Ramos (cell line): Measurements from ENCODE around the gene ZNF775.

Experiments
- in situ Hi-C: fragments of 300-500 bp; cut with MboI; formaldehyde crosslinking; loops from one replicate; pipeline ENCODE4 v1.14.3; 2022; ENCODE audit warnings: low sequenced_read_pairs; ENCODE audit not compliant: unreplicated experiment

ZNF775 gene

DNA sequence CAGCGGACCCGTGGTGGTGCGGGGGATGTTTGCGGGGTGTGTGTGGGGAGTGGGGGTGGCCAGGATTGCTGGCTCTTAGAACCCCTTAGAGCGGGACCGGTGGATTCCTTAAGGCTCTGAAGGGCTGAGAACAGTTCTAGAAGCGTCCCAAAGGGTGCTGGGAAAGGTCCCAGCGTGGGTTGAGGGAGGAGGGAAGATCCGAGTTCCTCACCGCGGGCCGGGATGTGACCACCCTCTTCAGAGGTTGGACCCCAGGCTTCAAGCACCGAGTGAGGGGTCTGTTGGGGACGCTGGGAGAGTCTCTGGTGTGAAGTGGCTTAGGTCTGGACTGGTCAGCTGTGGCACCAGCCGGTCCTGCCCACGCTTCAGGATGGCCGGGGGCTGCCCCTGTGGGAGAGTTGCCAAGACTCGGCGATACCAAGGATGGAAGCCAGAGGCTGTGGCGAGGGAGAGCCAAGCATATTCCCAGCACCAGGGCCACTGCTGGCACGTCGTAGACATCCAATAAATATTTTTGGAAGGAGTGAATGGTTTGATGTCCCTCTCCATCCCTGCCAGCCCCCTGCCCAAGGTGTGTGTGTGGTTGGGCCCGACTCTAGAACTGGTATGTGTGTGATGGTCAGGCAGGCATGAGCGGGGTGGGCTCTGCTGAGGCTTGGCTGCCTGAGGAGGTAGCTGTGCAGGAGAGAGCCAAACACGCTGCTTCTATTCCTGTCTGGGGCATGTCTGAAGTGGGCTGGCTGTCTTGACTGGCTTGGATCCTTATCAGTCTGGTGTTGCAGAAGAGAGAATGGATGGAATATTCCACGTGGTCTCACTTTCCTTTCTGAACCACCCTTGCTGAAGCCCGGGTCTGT, 19.2 kb downstream of the ZNF775 start:
- in situ Hi-C loops = no loop called here

DNA sequence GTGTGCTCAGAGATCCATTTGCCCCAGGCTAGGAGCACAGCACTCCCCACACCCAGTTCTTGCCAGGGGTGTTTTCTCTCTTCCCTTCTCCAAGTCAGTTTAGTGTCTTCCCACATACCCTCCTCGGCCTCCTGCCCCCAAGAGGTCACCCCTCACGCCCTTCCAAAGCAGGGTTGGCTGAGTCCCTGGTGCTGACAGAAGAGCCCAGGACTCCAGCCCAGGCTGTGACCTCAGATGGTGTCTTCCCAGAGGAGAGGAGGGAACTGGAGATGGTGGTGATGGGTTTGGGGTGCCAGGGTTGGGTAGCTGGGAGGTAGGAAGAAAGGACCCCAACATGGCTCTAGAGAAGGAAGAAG, 19.8 kb downstream of the ZNF775 start:
- in situ Hi-C loops = no loop called here

DNA sequence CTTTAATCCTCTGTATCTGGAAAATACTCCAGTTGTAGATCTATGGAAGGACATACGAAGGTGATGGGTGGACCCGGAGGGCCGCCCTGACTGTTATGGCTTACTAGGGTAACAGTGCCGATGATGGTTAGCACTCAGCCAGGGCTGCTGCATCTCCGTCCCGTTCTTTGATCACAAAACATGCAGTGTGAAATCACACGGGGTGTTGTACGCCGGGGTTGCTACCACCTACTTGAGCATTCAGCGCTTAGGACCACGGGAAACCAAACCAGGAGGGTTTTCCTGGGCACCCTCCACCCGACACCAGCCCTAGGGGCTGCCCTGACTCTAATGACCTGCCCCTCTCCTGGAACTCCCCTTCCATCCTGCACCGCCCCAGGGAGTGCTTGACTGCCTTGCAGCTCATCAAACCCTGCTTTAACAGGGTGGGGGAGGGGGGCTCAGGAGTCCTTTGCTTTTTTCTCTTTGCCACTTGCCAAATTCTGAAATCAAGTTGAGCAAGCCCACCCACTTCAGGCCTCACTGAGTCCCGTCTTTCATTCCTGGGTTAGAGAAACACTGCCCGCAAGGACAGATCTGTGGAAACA, 20.4 kb downstream of the ZNF775 start:
- in situ Hi-C loops = no loop called here

DNA sequence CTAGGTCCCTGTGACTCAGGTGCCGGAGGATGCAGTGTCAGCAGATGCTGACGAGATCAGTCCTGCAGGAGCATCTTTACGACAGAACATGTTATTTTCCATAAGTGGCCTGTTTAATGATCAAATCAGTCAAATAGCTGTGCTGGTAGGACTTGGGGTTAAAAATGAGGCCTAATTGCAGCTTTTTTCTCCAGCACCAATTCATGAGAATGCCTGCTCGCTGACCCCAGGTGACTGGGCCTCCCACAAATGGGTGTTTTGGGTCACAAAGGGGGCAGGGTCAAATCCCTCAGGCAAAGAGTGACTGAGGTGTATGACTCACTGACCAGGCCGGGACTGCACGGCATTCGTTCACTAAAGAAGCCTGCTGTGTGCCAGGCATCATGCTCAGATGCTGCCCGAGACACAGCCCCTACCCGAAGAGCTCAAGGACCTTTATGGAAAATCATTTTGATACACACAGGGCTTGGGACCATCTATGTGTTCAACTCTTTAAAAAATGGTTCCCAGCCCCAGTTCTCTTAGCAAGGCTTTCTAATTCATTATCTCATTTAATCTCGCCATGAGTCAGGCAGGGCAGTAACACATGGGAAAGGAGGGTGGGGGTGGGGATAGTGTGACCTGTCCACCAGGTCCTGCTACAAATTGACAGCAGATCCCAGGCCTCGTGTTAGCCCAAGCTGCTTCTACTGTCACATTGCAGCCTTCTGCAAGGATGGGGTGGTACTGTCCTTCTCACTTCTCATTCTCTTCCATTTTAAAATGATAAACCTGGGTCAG, 21.1 kb downstream of the ZNF775 start:
- in situ Hi-C loops = no loop called here

DNA sequence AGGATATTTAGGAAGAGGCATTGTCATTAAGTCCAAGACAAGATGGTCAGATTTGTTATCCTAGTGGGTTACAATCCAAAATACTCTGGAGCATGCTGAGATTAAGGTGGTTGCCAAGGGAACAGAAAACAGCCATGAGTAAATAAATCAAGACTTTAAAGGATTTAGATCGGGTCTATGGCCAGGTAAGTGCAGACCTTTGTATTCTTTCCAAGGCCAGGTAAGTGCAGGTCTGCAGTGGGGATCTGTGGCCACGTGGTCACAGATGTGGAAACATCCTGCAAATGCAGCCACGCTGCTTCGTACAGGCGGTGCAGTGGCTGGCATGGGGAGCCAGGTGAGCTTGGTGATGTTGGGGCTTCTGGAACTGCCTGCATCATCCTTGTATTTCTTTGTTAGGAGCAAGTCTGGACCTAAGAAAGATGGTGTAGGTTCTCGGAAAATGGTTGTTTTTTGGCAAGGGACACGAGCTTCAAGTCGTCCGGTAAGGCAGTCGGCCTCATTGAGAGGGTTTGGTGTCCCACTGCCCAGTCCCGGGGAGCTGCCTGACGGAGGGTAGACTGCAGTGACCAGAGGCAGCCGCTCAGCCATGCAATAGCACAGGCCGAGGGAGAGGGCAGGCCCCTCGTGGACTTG, 21.8 kb downstream of the ZNF775 start:
- in situ Hi-C loops = no loop called here

DNA sequence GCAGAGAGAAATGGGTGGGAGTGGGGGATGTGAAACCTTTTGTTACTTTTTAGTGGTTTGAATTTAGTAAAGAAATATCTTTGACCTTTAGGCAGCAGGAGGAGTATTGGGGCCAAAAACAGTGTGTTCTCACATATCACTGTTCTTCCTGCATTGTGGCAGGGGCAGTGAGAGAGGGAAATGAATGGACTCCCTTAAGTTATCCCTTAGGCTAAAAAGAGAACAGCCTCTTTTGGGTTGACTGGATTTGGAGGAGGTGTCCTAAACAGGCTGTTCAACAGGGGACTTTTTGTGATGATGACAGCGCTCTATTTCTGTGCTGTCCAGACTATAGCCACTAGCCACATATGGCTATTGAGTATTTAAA, 22.3 kb downstream of the ZNF775 start:
- in situ Hi-C loops = no loop called here

DNA sequence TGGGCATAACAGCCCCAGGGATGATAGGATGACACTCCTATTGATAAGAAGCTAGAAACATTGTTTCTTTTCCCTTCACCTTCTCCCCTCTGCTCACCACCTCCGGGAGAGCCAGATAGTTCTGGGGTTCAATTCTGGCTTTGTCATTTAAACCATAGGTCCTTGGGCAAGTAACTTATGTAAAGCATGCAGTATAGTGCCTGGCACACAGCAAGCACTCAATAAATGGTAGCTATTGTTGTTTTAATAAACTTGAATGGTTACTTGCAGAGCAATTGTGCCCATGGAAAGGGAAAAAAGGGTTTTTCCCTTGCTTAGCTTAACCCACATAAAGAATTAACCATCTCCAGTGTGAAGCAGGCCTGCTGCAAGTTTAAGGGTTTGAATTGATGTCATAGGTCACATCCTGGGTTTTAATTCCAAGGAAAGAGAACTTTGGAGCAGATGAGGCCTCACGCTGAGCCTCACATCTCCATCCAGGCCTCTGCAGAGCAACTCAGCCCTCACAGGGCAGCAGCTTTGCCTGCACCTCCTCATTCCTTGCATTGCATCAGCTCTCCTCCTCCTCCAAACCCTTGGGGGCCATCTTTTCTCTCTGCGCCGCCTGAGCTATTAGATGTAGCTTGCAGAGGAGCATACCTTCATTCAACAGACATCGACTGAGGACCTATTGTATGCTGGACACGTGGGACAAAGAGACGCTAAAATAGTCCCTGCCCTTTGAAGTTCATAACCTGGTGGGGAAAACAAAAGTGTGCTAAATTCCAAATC, 22.9 kb downstream of the ZNF775 start:
- in situ Hi-C loops = no loop called here

DNA sequence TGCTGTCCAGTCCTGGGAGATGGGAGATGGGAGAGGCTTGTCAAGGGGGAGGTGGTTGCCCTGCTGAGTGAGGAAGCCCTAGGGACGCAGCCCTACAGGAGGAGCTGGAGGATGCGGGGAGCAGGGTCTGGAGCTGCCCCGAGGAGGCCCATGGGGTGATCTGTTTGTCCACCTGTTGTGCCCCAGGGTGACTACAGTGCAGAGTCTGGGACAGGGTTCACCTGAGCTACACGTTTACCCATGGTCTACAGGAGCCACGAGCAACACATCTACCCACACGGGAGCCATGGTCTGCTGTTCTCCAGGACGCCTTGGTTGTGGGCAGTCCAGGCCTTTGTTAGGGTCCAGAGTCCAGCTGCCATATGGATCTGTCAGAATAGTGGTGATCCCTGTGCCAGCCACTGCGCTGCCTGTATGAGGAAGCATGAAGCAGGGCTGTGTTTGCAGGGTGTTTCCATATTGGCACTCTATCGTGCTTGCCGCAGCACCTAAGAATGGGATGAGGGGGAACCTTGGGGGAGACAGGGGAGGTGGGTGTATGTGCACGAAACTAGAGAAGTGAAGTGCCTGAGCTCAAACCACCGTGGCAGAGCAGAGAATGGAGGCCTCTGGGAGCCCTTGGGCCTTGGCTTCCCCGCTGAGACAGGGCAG, 23.7 kb downstream of the ZNF775 start:
- in situ Hi-C loops = no loop called here

DNA sequence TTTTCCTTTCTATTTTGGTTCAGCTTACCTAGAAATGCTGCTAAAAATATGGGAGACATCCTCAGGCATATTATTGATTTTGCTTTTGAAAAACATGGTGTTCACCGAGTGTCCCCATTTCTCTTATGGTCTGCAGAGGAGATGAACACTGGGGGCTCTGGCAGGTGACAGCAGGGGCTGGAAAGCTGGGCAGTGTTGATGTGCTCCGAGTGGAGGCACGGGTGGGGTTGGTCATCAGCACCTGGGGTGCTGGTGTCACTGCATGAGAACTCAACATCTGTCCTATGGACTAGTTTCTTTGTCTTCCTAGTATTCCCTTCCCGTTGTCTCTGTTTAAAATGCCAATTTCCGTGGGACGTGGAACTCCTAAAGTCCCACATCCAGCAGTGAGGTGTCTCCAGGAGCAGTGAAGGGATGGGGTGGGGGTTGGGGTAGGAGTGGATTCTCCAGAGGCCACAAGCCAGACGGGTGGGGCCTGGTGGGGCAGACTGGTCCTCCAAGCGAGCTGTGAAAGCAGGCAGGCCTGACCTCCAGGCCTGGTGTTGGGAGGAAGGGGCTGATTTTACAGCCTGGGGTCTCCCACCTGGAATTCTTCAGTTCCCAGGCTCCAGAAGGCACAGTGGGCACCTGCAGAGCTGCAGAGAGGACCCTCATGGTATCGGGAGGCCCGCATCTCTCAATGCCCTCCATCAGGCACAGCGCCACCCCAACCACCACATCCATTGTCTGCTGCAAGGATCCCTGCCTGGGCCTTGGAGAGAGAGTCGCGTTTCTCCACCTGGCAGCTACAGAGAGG, 24.4 kb downstream of the ZNF775 start:
- in situ Hi-C loops = no loop called here

DNA sequence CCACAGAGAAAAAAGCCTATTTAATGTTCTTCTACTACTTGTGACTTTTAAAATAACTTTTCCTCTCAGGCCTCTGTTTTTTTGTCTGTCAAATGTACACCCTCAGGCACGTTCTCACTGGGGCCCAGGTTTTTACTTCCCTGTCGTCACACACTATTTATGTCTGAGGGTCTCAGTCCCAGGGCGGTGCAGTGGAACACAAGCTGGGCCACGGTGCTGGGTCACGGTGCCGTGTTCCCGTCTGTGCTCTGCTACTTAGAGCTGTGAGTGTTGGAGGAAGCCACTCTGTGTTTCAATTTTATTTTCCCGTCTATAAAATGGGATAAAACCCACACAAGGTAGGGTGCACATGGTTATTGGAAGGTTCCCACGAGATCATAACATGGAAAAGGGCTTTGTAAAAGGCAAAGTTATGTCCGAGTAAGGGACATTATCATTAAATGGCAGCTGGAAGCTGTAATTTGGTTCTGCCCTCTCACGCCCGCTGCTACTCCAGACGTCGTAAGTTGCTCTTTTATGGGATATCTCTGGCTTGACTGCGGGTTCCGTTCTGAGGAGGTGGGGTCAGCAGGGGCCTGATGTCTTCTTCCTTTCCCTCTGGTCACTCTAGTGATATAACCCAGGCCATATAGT, 25.2 kb downstream of the ZNF775 start:
- in situ Hi-C loops = no loop called here

DNA sequence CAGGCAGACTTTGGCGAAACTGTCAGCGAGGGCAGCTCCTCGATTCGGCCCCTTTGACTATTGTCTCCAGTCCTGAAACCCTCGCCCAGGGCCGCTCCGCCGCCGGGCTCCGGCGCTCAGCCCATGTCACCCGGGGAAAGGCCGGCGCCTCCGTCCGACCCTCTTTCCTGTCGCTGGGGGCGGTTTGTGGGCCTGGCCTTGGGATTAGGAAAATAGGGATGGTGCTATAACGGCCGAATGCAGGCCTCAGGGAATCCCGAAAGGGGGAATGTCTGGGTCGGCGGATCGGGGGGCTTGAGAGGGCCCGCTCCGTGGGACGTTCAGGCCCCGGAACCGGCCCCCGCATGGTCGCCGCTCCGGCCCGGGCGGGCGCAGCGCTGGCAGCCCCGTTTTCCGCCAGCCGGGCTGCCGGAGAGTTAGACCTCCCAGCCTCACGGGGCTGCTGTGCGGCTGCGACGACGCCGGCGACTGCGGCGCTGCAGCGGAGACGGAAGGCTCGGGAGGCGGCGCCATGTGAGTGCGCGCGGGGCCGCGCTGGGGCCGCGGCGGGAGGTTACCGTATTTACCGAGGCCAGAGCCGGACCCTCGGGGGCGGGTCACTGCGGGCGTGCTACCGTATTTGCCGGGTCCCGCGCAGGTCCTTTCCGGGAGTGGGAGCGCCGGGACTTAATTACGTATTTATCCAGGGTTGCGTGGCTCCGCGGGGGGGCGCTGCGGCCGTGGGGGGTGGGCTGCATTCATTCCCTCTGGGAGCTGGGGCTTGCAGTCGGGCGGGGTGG, 25.9 kb downstream of the ZNF775 start:
- in situ Hi-C loops = no loop called here

DNA sequence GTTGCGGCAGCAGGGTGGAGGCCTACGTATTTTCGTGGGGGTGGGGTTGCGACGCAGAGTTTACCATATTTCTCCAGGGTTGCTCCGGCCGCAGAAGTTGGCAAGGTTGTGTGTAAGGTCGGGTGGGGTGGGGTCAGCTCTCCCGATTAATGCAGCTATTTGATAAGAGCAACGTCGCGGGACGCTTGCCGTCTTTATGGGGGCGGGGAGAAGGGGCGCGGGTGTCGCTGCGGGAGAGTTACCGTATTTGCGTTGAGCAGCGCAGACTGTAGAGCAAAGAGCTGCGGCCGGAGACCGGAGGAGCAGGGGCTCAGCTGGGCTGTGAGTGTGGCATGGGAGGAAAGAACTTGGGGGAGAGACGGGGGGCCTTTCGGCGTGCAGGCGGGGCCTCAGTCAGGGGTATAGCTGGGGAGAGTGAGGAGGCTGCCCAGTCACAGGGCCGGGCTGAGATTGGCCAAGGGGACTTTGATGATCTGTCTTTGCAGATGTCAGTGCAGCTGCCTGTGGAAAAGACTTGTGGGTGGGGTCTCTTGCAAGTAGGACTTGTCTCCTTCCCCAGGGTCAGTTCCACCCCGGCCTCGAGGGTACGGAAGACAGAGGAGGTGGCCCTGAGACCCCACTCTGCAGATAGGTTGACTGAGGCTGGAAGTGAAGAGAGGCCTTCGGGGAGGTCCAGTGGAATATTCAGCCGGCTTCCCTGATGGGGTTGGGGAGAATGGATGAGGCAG, 26.6 kb downstream of the ZNF775 start:
- in situ Hi-C loops = no loop called here

DNA sequence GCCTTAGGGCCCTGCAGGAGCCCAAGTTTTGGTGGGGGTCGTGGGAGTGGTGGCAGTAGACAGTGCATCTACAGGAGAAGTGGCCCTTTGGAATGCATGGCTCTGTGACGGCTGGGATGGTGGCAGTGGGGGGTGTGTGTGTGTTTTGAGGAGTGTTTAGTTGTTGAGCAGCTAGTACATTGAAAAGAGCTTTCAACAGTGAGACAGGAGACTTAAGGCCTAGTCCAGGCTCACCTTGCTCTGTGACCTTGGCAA, 27.1 kb downstream of the ZNF775 start:
- in situ Hi-C loops = no loop called here

DNA sequence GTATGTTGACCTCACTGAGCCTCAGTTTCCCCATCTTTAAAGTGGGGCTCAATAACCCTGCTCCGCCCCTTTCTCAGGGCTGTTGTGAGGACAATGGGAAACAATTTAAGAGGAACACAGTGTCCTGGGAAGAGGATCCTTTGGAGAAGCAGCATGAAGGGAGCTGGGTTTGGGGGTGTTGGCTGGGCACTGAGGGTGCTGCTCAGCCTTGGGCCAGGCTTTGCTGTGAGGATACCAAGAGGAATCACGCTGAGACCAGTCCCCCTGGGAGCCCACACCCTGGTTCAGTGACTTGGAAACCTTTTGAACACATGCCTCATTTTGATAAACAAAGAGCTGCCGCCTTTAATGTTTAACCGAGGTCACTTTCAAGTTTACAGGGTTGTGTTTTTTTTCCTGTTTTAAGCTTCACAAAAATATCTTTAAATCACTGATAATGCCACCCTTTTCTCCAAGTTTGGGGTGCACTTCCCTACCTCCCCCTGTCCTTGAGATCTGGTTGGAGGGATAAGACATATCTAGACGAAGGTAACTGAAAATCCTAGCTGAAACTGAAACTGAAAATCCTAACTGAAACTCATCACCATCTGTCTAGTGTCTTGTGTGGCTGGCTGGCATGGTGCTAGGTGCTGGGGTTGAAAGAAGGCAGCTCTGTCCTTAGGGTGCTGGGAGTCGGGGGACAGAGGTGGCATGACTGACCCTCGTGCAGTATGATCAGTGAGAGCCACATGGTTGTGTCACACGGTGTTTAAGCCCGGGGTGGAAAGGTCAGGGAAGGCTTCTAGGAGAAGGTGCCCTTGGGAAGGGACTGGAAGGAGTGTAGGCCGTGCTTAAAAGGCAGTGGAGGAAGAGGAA, 27.7 kb downstream of the ZNF775 start:
- in situ Hi-C loops = no loop called here

DNA sequence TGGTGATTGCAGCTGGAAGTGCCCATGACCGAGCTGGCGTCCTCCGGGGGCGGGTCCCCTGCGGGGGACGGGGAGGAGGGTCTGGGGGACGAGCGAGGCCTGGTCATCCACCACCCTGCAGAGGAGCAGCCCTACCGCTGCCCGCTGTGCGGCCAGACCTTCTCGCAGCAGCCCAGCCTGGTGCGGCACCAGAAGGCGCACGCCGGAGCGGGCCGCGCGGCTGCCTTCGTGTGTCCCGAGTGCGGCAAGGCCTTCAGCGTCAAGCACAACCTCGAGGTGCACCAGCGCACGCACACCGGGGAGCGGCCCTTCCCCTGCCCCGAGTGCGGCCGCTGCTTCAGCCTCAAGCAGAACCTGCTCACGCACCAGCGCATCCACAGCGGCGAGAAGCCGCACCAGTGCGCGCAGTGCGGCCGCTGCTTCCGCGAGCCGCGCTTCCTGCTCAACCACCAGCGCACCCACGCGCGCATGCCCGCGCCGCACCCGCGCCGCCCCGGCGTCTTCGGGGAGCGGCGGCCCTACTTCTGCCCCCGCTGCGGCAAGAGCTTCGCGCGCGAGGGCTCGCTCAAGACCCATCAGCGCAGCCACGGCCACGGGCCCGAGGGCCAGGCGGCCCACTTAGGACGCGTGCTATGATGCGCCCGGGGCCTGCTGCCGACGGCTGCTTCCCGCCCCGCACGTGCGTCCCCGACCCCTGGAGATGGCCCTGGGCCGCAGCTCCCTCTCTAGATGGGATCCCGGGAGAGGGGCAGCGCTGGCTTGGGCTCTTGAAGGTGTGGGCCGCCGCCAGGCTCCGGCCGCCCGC, 28.7 kb downstream of the ZNF775 start:
- in situ Hi-C loops = no loop called here
